Peyer's patch (tissue), 4 donors: ENCODE results near the gene RAB7A.

Experiments
- POLR2A ChIP-seq, 2 donors: fragments of 450-650 bp; IDR thresholded peaks; one replicate each; pipeline ENCODE4 v1.5.1; 2017; ENCODE audit warnings: antibody characterized with exemption in 2 of 2, mild to moderate bottlenecking in 2 of 2, moderate library complexity in 2 of 2
- TF ChIP-seq, protein P1 (sequence below), 6 experiments: fragments of 450-650 bp in 4 of 6; fragments of 200-600 bp in 2 of 6; sonication (generic) in 1 of 6; IDR thresholded peaks; one replicate each; pipeline ENCODE4 v1.5.1; 2017 to 2019; ENCODE audit warnings: antibody characterized with exemption in 6 of 6, mild to moderate bottlenecking in 3 of 6, moderate library complexity in 1 of 6

DNA sequence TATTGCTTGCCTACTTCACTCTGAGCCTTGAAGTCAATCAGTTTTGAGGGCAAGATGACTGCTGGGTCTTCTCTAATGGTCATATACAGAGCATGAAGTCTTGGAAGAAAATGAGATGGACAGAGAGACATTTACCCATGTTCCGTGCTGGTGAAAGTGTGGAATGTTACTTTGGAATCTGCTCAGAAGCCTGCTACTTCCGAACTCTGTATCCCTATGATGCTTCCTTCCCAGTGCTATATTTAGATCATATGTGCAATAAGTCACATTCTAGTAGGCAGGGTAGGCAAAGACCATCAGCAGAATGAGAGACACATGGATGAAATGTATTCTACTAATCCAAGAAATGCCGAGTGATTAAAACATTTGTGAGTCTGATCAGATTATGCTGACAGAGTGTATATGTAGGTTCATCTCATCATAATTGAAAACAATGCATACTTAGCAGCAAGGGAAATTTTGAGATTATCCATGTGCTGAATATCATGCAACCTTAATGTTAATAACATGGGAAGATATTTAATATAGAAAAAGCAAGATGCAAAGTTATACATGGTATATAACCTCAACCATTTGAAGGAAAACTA lies 60.5 kb downstream of the RAB7A start:
- TF ChIP-seq, protein P1, sequence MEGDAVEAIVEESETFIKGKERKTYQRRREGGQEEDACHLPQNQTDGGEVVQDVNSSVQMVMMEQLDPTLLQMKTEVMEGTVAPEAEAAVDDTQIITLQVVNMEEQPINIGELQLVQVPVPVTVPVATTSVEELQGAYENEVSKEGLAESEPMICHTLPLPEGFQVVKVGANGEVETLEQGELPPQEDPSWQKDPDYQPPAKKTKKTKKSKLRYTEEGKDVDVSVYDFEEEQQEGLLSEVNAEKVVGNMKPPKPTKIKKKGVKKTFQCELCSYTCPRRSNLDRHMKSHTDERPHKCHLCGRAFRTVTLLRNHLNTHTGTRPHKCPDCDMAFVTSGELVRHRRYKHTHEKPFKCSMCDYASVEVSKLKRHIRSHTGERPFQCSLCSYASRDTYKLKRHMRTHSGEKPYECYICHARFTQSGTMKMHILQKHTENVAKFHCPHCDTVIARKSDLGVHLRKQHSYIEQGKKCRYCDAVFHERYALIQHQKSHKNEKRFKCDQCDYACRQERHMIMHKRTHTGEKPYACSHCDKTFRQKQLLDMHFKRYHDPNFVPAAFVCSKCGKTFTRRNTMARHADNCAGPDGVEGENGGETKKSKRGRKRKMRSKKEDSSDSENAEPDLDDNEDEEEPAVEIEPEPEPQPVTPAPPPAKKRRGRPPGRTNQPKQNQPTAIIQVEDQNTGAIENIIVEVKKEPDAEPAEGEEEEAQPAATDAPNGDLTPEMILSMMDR (IDR thresholded peaks at IDR 0.05), result no peak
- TF ChIP-seq POLR2A (IDR thresholded peaks at IDR 0.05), result no peak
